Stimulated activated CD8-positive, alpha-beta memory T cell treated with anti-CD3 and anti-CD28 coated beads, Interleukin-7, amount 100 ng/mL, for 1 hour (primary cell): ENCODE data around the gene WNT3A.
"Not testable (repeated sequence)": the region's sequence is repeated elsewhere in the genome, so short reads cannot be mapped to it uniquely, and the experiment has no call there.

Source experiments
- DNase-seq, 2 donors: peaks; one replicate each; pipeline ENCODE4 v3.0.0-alpha.2; 2020; ENCODE audit warnings: low read depth in 2 of 2

The WNT3A gene

GRCh38 chr1:228011721-228012311 is 5.0 kb downstream of the WNT3A start:
- DNase-seq, result no peak

GRCh38 chr1:228012555-228012954 is 5.8 kb downstream of the WNT3A start:
- no peak for DNase-seq

GRCh38 chr1:228013131-228013934 is 6.5 kb downstream of the WNT3A start:
- DNase-seq, result no peak

DNA sequence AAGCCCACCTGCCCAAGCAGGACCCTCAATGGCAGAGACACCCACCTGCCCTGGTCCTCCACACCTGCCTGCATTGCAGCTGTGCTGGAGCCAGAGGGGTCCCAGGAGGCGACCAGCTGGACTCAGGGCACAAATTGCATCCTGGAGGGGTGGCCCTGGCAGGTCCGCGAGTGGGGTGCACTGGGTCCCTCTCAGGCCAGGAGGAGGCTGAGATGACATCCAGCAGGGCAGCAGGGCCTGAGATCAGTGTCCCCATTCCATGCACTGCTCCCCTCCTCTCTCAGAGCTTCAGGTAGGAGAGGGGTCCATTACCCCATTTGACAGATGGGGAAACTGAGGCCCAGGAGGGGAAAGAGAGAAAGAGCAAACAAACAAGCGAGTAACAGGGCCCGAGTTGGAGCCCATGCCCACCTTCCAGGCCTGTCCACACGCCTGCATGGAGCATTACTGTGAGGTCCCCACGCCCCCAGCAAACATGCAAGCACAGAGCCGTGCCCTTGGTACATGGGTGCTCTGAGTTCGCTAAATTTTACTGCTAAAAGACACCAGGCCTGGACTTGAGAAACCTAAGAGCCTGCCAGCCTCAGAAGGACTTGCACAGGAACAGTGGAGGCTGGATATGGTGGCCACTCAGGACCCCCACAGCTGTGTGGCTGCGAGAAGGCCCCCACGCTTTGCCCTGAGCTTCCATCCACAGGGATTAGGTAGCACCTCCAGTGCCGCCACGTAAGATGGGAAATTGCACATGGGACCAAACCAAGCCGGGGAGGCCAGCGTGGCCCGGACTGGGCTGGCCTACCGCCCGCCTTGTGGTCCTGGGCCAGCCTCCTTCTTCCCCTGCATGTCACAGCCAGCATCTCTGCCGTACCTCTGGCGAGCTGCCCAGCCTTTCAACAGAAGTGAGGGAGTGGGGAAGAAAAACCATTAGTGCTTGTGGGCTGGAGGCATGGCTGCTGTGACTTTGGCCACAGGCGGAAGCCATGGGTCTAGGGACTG is 7.4 kb downstream of the WNT3A start:
- no peak for DNase-seq

DNA sequence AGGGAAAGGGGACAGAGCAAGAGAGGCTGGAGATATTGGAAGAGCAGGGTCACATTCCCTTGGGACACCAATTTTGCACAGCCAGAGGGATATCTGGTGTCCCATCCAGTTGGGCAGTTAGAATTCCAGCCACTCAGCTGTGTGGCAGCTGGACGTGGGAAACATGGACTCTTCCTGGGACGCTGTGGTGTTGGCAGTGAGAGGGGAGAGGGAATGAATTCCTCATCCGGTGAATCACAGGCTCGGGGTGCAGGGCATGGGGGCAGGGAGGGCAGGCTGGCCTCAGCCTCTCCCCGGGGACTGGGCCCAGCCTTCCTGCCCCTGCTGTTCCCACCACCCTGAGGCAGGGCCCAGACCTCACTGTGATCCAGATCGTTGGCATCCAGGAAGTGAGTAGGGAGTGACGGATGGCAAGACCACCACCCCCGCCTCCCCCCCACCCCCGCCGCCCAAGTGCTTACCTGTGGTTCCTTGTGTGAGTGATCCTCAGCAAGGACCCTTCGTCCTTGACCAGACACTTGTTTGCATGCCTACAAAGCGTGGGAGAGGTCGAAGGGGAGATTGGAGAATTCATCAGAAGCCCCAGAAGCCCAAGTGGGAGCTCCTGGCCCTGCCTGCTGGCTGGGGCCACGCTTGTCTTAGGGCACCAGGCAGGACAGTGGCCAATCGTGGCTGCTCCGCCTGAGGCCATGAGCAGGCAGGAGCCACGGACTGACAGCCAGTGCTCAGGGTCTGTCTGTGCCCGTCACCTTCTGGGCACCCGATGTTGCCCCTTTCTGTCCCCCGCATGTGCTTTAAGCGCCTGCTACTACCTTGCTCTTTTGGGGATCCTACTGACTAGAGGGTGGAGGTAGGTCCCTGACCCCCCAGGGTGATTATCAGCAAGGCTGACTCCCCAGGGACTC is 8.7 kb downstream of the WNT3A start:
- DNase-seq, result no peak

DNA sequence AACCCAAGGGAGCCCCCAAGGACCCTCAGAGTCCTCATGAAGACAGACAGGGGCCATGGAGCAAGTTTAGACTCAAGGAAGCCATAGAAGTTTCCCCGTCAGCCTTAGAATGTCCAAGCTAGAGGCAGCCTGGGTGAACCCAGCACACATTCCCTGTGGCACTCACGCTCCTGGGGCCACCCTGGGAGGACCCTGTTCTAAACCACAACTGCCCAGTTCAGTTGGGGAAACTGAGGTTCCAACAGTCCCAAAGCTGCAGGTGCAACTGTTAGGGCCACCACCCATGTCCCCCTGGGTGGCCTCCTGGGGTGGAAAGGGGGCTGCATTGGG is 9.3 kb downstream of the WNT3A start:
- DNase-seq, result no peak

GRCh38 chr1:228016653-228017355 is 10.0 kb downstream of the WNT3A start:
- DNase-seq, result no peak

GRCh38 chr1:228017356-228018124 is 10.7 kb downstream of the WNT3A start:
- DNase-seq, result no peak

- DNase-seq, result no peak
Measured at GRCh38 chr1:228018125-228018398, 11.3 kb downstream of the WNT3A start.

DNA sequence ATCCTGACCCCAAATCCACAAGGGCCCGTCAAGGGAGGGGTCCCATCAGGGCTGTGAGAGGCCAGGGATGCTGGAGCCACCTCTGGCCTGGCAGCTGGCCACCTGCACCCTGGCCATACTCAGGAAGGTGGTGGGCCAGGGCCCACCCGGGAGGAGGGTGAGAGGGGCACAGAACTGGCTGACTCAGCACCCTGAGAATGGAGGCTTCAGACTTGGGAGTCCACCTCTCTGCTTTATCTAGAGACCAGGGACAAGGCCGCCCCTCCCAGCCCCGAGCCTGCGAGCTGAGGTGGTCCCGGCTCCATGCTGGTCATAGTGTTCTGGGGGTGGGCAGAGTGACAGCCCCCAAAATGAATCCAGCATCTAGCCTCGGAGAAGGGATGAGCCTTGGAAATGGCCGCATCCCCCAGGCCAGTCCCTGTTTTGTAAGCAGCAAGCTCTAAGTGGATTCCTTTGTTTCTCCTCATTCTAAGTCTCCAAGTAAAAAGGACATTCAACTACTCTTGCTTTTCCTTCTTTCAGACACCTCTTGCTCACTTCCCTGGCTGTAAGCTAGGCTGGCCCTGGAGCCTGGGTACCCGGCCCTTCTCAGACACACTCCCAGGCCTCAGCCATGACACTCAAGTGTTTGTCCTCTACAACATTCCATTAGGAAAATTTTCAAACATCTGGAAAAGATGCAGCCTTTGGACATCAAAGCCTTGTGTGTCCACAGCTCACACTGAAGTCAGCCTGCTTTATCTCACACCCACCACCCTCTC is 12.3 kb downstream of the WNT3A start:
- no peak for DNase-seq

DNA sequence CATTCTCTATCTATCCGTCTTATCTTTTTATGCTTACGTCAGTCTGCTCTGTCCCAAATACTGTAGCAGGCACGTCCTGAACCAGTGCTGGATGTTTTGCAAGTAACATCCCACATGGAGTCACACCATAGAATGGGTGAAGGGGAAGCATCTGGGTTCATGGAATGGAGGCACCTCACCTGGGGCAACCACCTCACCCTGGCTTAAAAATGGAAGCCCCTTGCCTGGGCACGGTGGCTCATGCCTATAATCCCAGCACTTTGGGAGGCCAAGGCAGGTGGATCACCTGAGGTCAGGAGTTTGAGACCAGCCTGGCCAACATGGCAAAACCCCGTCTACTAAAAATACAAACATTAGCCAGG is 12.9 kb downstream of the WNT3A start:
- DNase-seq, result not testable (repeated sequence)

DNA sequence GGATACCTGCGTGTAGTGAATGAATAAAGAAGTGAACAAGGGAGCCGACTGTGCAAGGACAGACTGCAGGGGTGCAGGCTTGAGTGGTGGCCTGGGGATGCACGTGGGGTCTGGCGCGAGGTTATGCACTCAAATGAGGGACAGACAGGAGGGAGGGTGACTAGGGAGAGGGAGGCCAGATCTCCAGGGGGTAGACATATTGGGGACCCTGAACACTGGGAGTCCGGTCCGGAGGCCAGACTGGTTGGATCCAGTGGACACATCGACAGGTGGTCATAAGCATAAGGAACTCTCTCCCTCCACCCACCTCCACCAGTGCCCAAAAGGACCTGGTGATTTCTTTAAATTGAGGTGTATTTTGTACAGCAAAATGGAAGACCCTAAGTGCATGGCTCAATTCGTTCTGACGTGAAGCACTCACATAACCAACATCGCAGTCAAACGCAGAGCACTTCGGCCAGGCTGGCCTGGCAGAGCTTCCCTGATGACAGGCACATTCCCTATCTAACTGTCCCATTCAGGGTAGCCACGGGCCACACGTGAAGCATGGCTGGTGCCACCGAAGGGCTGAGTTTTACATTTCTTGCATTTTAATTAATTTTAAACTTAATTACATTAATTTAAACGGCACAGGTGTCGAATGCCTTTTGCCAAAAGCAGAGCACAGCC is 14.0 kb downstream of the WNT3A start:
- DNase-seq, result no peak

- no peak for DNase-seq
Measured at GRCh38 chr1:228021355-228022030, 14.7 kb downstream of the WNT3A start.

- DNase-seq, result no peak
Measured at GRCh38 chr1:228022571-228023293, 15.9 kb downstream of the WNT3A start.

GRCh38 chr1:228023294-228023639 is 16.5 kb downstream of the WNT3A start:
- DNase-seq, result no peak

GRCh38 chr1:228029281-228029680 is 22.5 kb downstream of the WNT3A start:
- no peak for DNase-seq

GRCh38 chr1:228030451-228031201 is 23.8 kb downstream of the WNT3A start:
- no peak for DNase-seq
